Measurements from ENCODE around the gene UBB.
A peak's percentile ranks its signal among the peaks of the same experiment; 100 is the strongest.

The UBB gene

DNA sequence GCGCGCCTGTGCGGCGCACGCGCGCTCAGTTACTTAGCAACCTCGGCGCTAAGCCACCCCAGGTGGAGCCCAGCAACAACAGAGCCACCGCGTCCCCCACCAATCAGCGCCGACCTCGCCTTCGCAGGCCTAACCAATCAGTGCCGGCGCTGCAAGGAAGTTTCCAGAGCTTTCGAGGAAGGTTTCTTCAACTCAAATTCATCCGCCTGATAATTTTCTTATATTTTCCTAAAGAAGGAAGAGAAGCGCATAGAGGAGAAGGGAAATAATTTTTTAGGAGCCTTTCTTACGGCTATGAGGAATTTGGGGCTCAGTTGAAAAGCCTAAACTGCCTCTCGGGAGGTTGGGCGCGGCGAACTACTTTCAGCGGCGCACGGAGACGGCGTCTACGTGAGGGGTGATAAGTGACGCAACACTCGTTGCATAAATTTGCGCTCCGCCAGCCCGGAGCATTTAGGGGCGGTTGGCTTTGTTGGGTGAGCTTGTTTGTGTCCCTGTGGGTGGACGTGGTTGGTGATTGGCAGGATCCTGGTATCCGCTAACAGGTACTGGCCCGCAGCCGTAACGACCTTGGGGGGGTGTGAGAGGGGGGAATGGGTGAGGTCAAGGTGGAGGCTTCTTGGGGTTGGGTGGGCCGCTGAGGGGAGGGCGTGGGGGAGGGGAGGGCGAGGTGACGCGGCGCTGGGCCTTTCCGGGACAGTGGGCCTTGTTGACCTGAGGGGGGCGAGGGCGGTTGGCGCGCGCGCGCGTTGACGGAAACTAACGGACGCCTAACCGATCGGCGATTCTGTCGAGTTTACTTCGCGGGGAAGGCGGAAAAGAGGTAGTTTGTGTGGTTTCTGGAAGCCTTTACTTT lies at the start of gene UBB:
UBB (plus strand) TSS at position 452 of the 856 bp plus-strand sequence. CDS start 817 bp downstream, outside the sequence.
- peak; percentile 97 for DNase-seq (ENCODE audit: low spot score)

DNA sequence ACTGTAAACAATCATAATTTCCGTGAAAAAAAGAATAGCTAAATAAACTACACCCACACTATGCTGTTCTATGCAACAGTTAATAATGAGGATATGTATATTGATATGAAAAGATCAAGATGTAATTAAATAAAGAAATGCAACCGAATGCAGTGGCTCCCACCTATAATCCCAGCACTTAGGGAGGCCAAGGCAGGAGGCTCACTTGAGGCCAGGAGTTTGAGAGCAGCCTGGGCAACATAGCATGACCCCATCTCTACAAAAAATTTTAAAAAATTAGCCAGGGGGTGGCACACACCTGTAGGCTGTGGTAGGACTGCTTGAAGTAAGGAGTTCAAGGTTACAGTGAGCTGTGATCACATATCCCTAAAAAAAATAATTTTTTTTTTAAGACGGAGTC lies 42.5 kb upstream of the UBB start:
- DNase-seq (ENCODE audit: low spot score): no peak

DNA sequence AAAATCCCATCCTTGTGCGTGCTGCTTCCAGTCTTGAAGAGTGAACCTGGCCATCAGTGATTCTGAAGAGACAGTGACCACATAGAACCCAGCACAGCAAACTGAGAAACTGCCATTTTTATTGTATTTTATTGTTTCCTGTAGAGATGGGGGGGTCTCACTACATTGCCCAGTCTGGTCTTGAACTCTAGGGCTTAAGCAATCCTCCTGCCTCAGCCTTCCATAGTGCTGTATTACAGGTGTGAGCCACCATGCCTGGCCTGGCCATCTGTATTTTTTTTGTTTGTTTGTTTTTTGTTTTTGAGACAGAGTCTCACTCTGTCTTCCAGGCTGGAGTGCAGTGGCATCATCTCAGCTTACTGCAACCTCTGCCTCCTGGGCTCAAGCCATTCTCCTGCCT lies 41.5 kb upstream of the UBB start:
- DNase-seq (ENCODE audit: low spot score): no peak

DNA sequence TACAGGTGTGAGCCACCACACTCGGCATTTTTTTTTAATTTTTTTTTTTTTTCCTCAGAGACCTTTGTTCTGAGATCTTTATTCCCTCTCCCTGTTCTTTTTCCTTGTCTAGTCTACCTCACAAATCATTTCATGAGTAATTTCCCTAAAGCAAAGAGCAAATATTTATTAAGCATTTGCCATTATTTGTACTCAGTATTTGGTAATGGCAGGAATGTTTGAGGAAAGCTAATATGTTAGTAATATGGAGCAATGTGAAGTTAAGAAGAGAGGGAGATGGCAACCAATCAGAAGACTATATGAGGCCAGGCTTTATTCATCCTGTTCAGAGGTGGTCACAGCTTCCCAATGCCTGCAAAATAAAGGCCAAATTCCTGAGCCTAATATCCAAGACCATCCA lies 40.9 kb upstream of the UBB start:
- DNase-seq (ENCODE audit: low spot score): no peak

DNA sequence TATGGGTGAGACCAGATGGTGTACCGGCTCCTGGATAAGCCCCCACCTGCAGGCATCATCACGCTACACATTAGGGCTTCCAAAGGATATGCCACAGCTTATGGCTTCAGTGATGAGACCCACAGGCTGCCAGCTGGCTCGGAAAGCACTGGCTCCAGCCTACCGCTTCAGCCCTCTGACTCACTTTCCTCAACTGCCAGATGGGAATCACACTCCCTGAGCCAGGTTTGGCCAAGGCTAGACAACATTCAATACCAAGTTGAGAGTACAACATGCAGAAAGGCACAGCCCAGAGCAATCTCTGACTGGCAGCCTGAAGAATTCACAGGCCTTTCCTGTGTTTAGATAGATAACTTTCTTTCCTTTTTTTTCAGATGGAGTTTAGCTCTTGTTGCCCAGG lies 37.9 kb upstream of the UBB start:
- DNase-seq (ENCODE audit: low spot score): no peak

DNA sequence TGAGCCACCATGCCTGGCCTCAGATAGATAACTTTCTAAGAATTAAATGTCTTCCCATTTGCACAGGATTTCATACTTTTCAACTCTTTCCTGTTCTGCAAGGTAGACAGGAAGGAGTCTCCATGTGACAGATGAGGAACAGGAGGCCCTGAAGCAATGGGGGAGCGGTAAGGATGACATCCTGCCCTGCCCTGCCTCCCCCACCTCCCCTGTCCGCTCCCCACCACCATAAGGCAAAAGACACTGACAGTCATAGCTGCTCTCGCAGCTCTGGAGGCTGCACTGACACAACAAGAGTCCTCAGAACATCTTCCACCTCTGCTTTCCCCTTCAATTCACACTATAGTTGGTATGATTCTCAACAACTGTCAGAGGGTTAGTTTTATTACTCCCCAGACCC lies 37.3 kb upstream of the UBB start:
- DNase-seq (ENCODE audit: low spot score): no peak

DNA sequence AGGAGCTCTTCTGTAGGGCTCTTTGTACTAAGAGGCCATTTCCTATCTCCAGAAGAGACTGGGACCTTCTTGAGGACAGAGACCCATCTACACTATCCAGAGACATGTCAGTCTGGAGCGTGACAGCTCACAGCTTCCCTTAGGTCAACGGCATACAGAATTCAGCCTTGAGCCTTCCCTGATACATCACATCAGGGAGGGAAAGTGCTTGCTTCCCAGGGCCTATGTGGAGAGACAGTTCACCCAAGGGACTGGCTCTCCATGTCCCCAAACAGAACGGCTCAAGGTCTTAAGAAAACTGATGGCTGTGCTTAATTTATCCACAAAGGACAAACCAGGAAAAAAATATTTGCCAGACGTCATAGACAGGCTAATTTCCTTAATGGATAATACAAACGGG lies 35.3 kb upstream of the UBB start:
- DNase-seq (ENCODE audit: low spot score): no peak

DNA sequence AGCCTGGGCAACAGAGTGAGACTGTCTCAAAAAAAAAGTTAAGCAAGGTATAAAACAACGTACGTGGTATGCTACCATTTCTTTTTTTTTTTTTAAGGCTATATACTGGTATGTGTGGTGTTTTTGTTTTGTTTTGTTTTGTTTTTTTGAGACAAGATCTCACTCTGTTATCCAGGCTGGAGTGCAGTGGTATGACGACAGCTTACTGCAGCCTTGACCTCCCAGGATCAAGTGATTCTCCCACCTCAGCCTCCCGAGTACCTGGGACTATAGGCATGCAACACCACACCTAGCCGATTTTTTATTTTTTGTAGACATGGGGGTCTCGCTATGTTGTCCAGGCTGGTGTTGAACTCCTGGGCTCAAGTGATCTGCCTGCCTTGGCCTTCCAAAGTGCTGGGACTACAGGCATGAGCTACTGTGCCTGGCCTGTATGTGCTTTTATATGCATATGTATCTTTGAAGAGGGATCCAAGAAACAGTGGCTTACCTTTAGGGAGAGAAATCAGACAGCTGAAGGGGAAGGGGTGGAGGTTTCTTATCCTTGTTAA lies 34.1 kb upstream of the UBB start:
- no peak for DNase-seq (ENCODE audit: low spot score)

DNA sequence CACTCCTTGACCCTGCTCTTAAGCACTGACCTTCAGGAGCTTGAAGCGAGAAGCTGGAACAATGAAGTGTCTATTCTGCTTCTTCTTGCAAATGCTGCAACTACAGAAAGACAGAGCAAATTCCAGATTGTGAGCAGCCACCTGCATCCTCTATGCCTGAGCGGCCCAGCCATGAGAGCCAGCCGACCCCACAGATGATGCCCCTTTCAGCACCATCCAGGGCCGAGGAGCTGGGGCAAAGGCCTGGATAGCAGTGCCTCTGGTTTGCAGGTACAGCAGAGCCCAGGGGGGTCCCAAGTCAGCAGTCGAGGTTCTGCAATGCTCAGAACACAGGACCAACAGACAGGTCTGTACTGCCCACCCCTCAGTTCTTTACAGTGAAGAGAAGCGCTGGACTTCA lies 32.3 kb upstream of the UBB start:
- DNase-seq (ENCODE audit: low spot score): no peak

DNA sequence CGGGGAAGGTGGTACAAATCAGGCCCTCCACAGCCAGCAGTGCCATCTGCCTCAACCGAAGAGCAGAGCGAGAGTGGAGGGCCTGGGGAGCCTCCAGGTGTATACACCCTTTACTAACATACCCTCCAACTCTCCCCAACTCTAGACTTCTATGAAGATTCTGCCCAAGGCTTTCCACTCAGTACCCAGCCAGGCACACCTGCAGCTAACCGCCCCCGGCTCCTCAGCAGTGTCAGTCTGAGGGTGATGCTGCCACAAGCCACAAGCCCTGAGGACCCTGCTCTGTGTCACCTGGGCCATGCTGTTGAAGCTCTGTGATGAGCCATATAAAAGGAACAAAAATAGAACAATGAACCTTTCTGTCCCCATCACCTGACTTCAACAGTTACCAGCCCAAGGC lies 31.5 kb upstream of the UBB start:
- DNase-seq (ENCODE audit: low spot score): no peak

DNA sequence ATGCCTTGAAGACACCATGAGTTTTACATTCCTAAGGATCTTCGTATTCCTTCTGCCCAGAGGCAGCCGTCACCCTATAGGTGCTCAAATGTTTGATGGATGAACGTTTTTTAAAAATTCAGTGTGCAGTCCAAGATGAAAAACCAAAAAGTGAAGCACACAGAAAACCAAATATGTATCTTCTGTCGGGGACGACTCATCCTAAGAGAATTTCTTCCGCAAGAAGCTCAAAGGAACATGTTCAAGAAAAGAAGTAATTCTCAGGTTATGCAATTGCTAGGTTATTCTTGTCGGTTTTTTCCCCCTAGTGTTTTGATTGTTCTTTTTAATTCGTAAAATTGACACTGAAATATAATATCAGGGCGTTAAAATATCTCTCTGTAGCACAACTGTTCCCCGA lies 29.1 kb upstream of the UBB start:
- DNase-seq (ENCODE audit: low spot score): no peak

DNA sequence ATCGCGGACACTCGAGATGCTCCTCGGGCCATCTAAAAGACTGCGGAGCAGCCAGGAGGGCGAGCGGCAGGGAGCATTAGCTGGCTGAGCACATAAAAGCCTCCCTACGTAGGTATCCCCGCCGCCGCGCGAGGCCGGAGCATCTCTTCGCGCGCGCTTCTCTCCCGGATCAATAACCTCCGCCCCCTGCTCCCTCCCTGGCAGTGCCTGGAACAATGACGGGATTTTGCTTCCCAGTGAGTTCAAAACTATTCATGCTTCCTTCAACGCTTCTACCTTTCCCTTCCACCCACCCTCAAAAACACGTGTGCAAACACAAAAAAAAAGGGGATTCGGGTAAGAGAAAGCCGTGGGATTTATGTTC lies 28.6 kb upstream of the UBB start:
- DNase-seq (ENCODE audit: low spot score): peak; percentile 66

DNA sequence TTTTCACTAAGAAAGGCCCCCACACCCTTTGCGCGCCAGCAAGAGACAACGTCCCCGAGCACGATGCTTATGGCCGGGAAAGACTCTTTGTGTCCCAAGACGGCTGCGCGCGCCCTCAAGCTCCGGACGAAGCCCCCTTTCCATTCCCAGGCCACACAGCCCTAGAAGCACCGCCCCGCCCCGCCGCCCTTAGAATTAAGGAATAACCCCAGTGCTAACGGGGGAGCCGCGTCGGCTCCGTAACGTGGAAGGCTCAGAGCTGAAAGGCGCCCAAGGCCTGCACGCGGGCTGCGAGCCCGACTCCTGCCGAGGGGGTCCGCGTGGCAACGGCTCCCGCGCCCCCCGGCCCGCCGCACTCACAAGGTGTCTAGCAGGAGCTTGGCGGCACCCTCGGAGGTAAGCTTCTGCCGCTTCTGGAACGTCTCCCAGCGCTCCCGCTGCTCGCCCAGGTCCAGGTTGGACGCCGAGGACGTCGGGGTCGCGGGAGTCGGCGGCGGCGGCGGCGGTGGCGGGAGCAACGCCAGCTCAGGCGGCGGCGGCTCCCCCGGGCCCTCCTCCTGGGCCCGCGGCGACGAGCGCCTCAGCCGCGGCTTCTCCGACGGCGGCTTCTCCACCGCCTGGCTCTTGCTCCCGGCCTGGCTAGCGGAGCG lies 28.1 kb upstream of the UBB start:
- DNase-seq (ENCODE audit: low spot score): peak; percentile 73

DNA sequence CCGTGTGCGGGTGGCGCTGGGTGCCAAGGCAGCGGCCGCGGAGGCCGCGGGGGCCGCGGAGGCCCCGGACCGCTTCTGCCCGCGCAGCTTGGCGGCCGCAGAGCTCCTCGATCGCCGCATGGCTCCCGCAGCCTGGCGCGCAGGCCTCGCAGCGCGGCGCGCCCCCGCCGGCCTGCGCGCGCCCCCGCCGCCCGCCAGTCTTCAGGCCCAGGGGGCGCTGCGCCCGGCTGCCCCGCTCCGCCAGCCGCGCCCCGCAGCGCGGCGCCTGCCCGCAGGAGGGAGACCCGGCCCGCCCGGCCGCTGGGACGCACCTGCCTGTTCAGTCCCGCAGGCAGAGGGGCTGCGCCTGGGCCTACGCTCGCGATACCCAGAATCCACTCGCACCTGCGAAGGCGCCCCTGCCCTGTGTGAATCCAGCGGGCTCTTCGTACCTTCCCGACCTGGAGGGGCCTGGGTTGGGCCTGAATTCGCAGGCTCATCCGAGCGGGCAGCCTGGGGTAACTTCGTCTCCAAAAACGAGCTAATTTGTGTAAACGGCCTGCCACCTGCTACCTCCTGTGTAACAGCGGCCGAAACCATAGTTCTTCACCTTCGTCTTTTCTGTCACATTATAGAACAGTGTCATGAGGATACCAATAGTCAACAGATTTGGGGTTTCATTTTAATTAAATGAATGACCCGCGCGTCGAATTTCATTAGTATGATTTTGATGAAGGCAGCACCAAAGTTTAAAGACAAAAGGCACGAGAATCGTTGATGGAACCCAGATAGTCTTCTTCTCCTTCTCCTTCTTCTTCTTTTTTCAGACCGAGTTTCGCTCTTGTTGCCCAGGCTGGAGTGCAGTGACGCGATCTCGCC lies 27.3 kb upstream of the UBB start, which contains the start of gene CENPV:
CENPV (minus strand) TSS at position 153 of the 858 bp plus-strand sequence; CDS start at position 120, 33 bp downstream.
- DNase-seq (ENCODE audit: low spot score): no peak

DNA sequence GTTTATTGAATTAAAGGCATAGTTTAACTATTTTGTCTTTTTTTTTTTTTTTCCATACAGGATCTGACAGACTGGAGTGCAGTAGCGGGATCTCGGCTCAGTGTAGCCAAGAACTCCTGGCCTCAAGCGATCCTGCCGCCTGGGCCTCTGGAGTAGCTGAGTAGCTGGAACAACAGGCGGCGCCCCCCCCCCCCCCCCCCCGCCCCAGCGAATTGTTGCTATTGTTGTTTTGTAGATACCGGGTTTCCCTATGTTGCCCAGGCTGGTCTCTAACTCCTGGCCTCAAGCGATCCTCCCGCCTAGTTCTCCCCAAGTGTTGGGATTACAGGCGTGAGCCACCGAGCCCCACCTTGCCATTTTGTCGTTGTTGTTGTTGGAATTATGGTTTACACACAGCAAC lies 26.3 kb upstream of the UBB start:
- no peak for DNase-seq (ENCODE audit: low spot score)

DNA sequence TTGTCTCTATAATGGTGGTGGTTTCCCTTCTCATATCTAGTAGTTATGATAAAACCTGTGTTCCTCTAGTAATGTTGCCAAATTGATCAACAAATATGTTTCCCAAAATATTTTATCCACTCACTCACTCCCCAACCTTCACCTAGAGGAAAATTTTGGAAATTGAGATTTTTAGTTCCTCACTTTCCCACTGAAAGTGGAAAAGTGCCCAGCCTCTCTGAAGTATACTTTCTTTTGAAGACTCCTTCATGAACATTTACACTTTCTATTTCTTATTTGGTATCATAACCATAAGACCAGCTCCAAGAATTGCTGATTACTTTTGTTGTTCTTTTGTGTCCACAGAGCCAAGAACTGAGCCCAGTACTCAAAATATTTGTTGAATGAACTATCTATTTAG lies 22.5 kb upstream of the UBB start:
- DNase-seq (ENCODE audit: low spot score): no peak

DNA sequence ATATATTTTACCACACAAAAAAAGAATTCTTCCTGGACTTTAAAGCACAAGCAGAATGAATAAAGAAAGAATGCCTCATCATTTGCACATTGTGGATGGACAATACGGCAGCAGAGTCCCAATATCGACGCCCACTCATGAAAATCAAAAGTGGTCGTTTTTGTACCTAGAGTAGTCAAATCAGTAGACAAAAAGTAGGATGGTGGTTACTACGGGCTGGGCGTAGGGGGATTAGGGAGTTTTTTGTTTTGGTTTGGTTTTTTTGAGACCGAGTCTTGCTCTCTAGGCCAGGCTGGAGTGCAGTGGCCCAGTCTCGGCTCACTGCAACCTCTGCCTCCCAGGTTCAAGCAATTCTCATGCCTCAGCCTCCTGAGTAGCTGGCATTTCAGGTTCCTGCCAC lies 19.0 kb upstream of the UBB start:
- DNase-seq (ENCODE audit: low spot score): no peak

DNA sequence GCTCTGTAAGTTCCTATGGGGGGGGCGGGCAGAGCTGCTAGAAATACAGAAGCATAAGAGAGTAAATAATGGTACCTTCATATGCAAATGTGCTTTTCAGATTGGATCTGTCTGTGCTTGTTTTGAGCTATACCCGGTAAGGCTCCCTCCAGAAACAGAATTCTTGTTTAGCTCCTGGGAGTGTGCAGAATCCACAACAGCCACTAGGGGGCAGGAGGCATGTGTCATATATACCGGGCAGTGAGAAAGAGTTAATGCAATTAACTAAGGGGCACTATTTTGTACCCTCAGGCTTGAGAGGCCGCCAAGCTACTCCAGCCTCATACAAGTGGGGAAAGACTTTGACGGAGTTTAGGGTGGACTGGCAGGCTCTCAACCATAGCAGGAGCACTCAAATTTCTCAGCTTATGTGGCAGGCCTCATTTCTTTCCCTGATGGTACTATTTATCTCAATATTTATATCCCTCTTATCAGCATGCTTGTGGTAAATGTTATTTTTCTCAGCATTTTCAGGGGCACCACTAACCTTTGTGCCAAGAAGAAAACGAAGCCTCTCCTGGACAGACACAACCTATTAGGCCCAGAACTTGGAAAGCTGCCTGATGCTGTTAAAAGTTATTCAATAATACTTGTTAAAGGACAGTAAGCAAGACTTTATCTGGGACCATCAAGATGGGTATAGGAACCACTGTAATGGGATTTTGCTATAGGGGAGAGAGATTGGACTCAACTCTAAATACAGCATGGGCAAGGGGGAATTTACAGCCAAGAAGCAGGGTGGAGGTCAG lies 16.9 kb upstream of the UBB start:
- peak; percentile 73 for DNase-seq (ENCODE audit: low spot score)

DNA sequence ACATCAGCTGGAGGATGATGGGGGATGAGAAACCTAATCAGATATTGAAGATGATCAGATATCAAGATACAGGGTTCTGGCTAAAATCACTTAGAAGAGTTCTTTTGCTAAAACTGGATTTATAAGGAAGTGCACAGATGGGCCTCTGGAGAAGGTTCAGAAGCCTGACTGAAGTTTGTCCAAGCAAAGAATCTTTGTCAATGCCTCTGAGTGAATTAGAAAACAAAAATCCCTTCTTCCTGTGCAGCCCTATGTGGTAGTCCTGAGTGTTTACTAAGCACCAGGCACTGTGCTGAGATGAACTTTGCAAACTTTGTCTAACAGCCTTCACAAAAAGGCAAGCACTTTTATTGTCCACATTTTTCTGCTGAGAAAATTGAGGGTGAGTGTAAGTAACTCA lies 16.3 kb upstream of the UBB start:
- no peak for DNase-seq (ENCODE audit: low spot score)

DNA sequence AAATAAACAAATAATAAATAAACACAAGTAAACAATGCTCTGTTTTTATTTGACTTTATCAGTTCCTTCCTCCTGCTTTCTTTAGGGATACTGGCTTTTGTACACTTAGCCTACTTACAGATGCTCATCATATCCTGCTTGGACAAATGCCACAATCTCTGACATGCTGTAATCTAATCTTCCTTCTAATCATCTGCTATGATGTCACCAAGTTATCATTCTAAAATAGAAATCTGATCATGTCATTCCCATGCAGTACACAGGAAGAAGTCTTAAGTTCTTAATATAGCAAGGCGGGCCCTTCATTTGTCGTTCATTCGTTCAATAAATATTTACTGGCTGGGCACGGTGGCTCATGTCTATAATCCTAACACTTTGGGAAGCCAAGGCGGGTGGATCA lies 9.1 kb upstream of the UBB start:
- DNase-seq (ENCODE audit: low spot score): no peak

DNA sequence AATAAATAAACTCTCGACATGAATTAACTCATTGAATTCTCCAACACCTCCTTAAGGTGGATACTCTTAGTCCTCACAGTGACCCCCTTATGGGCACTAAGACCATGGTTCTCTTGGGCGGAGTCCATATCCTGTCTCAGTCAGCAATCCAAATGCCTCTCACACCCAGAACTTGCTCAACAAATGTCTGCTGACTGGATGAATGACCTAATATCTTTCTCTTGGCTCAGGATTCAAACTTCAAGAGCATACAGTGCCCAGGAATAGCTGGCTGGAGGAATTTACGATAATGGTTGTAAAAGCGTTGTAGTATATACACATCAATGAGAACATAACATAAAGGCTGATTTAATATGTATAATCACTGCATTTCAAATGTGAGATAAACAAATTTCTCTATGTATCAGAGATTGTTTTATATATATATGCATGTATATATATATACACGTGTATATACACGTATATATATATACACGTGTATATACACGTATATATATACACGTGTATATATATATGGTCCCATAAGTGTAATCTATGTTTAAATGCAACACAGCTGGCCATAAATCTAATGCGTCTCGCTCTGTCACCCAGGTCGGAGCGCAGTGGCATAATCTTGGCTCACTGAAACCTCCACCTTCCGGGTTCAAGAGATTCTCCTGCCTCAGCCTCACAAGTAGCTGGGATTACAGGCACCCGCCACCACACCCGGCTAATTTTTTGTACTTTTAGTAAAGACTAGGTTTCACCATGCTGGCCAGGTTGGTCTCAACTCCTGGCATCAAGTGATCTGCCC lies 6.5 kb upstream of the UBB start:
- no peak for DNase-seq (ENCODE audit: low spot score)

All from left forelimb (tissue), 1 donor.